A549 (cell line): ENCODE data around the gene LRRC17. TPM values are rescaled to one million over a fixed set of nuclear protein-coding genes. Genes with fewer than 3 reads are reported as not detected.

Source experiments
- ATAC-seq, 2 experiments: fragments of 200-7000 bp in 1 of 2; fragments of >200 bp in 1 of 2; cut with Nextera tagmentation in 1 of 2; cut with Tn5 transposase in 1 of 2; 3 replicates each; pipeline versions ENCODE4 v1.8.0 to v1.9.1; 2018 to 2020; ENCODE audit warnings: mild to moderate bottlenecking in 1 of 2, moderate library complexity in 1 of 2
- CTCF ChIA-PET: fragments of 300-600 bp; sonication (Branson Sonifier 250); formaldehyde crosslinking; extraction: SDS; loops from one replicate; lab custom pipeline; 2021; ENCODE audit warnings: antibody characterized with exemption, inconsistent platforms; lab: Yijun Ruan, JAX
- POLR2A ChIA-PET: fragments of 350-600 bp; formaldehyde crosslinking; extraction: SDS; loops from one replicate; lab custom pipeline; 2021; ENCODE audit warnings: antibody characterized with exemption, inconsistent platforms; lab: Yijun Ruan, JAX
- DNase-seq, 2 experiments: peaks; one replicate each; pipeline versions ENCODE4 v3.0.0 to v3.0.0-alpha.2; 2011 to 2016; ENCODE audit warnings: low read depth in 1 of 2, low spot score in 1 of 2
- FAIRE-seq: peaks from 2 replicates; lab custom pipeline; 2011; peaks lifted over from hg19 to GRCh38; lab: Jason Lieb, UNC
- H3K27ac ChIP-seq, 2 experiments: fragments of >200 bp; sonication (Bioruptor Twin); formaldehyde crosslinking; 3 replicates each; pipeline ENCODE4 v1.5.1; 2016 to 2017
- H3K4me1 ChIP-seq: fragments of >200 bp; sonication (Bioruptor Twin); formaldehyde crosslinking; 3 replicates; pipeline ENCODE4 v1.6.1; 2016
- H3K4me2 ChIP-seq: fragments of >200 bp; sonication (Bioruptor Twin); formaldehyde crosslinking; 3 replicates; pipeline ENCODE4 v1.6.1; 2016
- H3K4me3 ChIP-seq: fragments of >200 bp; sonication (Bioruptor Twin); formaldehyde crosslinking; 3 replicates; pipeline ENCODE4 v1.5.1; 2016
- H3K9me3 ChIP-seq: fragments of >200 bp; sonication (Bioruptor Twin); formaldehyde crosslinking; 3 replicates; pipeline ENCODE4 v1.6.1; 2016
- BCL3 ChIP-seq: fragments of >200 bp; sonication (Bioruptor Twin); formaldehyde crosslinking; IDR thresholded peaks from 3 replicates; pipeline ENCODE4 v1.6.1; 2016
- CBX2 ChIP-seq: fragments of 200-600 bp; sonication (generic); IDR thresholded peaks from 2 replicates; pipeline ENCODE4 v1.6.1; 2016; ENCODE audit warnings: low read depth, mild to moderate bottlenecking, borderline replicate concordance
- CEBPB ChIP-seq, 2 experiments: fragments of >200 bp in 1 of 2; sonication (Bioruptor Twin) in 1 of 2; formaldehyde crosslinking in 1 of 2; IDR thresholded peaks; 2 replicates each; pipeline ENCODE4 v1.6.1; 2012 to 2016
- EHF ChIP-seq: fragments of 250-450 bp; sonication (Bioruptor Pico); IDR thresholded peaks from 2 replicates; pipeline ENCODE4 v1.5.0; 2020; ENCODE audit warnings: mild to moderate bottlenecking
- EP300 ChIP-seq, 2 experiments: fragments of >200 bp; sonication (Bioruptor Twin); formaldehyde crosslinking; IDR thresholded peaks; 2 replicates in 1 of 2; 3 replicates in 1 of 2; pipeline ENCODE4 v1.6.1; 2016 to 2017
- FOSL2 ChIP-seq, 2 experiments: fragments of 450-650 bp in 1 of 2; fragments of >200 bp in 1 of 2; sonication (Bioruptor Twin) in 1 of 2; formaldehyde crosslinking; IDR thresholded peaks; 2 replicates each; pipeline versions ENCODE4 v1.5.0 to v1.6.1; 2016 to 2020; ENCODE audit warnings: mild to moderate bottlenecking in 1 of 2, moderate library complexity in 1 of 2
- GATA3 ChIP-seq: IDR thresholded peaks from 2 replicates; pipeline ENCODE4 v1.6.1; 2012; ENCODE audit warnings: borderline replicate concordance
- HDAC2 ChIP-seq: fragments of 200-600 bp; sonication (generic); IDR thresholded peaks from 2 replicates; pipeline ENCODE4 v1.6.1; 2016
- HES2 ChIP-seq: fragments of >200 bp; sonication (Bioruptor Twin); formaldehyde crosslinking; IDR thresholded peaks from 2 replicates; pipeline ENCODE4 v1.6.1; 2016
- HMGXB4 ChIP-seq: fragments of 250-450 bp; sonication (Bioruptor Pico); IDR thresholded peaks from 2 replicates; pipeline ENCODE4 v1.5.0; 2021; ENCODE audit warnings: mild to moderate bottlenecking, moderate library complexity, borderline replicate concordance
- HOXA7 ChIP-seq: fragments of 250-450 bp; sonication (Bioruptor Pico); IDR thresholded peaks from 2 replicates; pipeline ENCODE4 v1.5.0; 2020; ENCODE audit warnings: mild to moderate bottlenecking, moderate library complexity
- HOXB5 ChIP-seq: fragments of 250-450 bp; sonication (Bioruptor Pico); IDR thresholded peaks from 2 replicates; pipeline ENCODE4 v1.5.0; 2020; ENCODE audit warnings: mild to moderate bottlenecking, moderate library complexity
- JUN ChIP-seq, 2 experiments: fragments of >200 bp; sonication (Bioruptor Twin); formaldehyde crosslinking; IDR thresholded peaks; 2 replicates in 1 of 2; 3 replicates in 1 of 2; pipeline ENCODE4 v1.6.1; 2016 to 2017
- JUNB ChIP-seq: fragments of >200 bp; sonication (Bioruptor Twin); formaldehyde crosslinking; IDR thresholded peaks from 2 replicates; pipeline ENCODE4 v1.6.1; 2016
- MAFK ChIP-seq: fragments of 450-650 bp; IDR thresholded peaks from 2 replicates; pipeline ENCODE4 v1.6.1; 2014; ENCODE audit not compliant: partially characterized antibody
- MAZ ChIP-seq: fragments of 150-350 bp; IDR thresholded peaks from 2 replicates; pipeline ENCODE4 v1.6.1; 2014; ENCODE audit warnings: antibody characterized with exemption, low read depth, low read length, borderline replicate concordance
- NFE2L2 ChIP-seq: fragments of 150-350 bp; conservative IDR thresholded peaks from 2 replicates; pipeline ENCODE4 v1.6.1; 2014; ENCODE audit warnings: low read length
- NR3C1 ChIP-seq: fragments of >200 bp; sonication (Bioruptor Twin); formaldehyde crosslinking; IDR thresholded peaks from 3 replicates; pipeline ENCODE4 v1.6.1; 2017
- PBX3 ChIP-seq: IDR thresholded peaks from 2 replicates; pipeline ENCODE4 v1.6.1; 2012
- RAD21 ChIP-seq, 2 experiments: fragments of >200 bp in 1 of 2; sonication (Bioruptor Twin) in 1 of 2; formaldehyde crosslinking in 1 of 2; IDR thresholded peaks in 1 of 2; conservative IDR thresholded peaks in 1 of 2; 2 replicates in 1 of 2; 3 replicates in 1 of 2; pipeline ENCODE4 v1.6.1; 2012 to 2018; ENCODE audit warnings: inconsistent platforms in 1 of 2
- RARB ChIP-seq: fragments of 250-450 bp; sonication (Bioruptor Pico); IDR thresholded peaks from 2 replicates; pipeline ENCODE4 v1.8.0; 2021; ENCODE audit warnings: mild to moderate bottlenecking, moderate library complexity
- RFX5 ChIP-seq: fragments of 450-650 bp; IDR thresholded peaks from 2 replicates; pipeline ENCODE4 v1.7.1; 2014; ENCODE audit warnings: antibody characterized with exemption, mild to moderate bottlenecking, moderate library complexity
- SMC3 ChIP-seq: fragments of >200 bp; sonication (Bioruptor Twin); formaldehyde crosslinking; IDR thresholded peaks from 3 replicates; pipeline ENCODE4 v1.6.1; 2018; ENCODE audit warnings: inconsistent platforms
- USF2 ChIP-seq: fragments of 450-650 bp; IDR thresholded peaks from 2 replicates; pipeline ENCODE4 v1.6.1; 2014; ENCODE audit warnings: antibody characterized with exemption
- ZFP36 ChIP-seq: fragments of 450-650 bp; IDR thresholded peaks from 2 replicates; pipeline ENCODE4 v1.6.1; 2014; ENCODE audit warnings: borderline replicate concordance; ENCODE audit not compliant: partially characterized antibody
- ZSCAN20 ChIP-seq: fragments of 250-450 bp; sonication (Bioruptor Pico); IDR thresholded peaks from 2 replicates; pipeline ENCODE4 v1.8.0; 2022; ENCODE audit warnings: mild to moderate bottlenecking, moderate library complexity
- WGBS: methylation state at CpG from one replicate; pipeline ENCODE4 v1.1.6; 2017; ENCODE audit errors: missing lambda C conversion rate; 5-methylcytosine and 5-hydroxymethylcytosine counted together
- polyA plus RNA-seq, 4 experiments: library from polyadenylated mRNA; depleted of rRNA in 3 of 4; stranded (reverse); fragments of >200 nt; fragmentation: RNase III in 1 of 4; extraction: RNeasy Plus Mini Kit Qiagen cat#74134 plus additional on column Dnase treatment in 1 of 4; gene quantifications; 2 replicates in 3 of 4; 3 replicates in 1 of 4; pipeline ENCODE4 v1.2.3, GENCODE V29; 2011 to 2017
- TF ChIP-seq, protein P1 (sequence below): IDR thresholded peaks from 2 replicates; pipeline ENCODE4 v1.6.1; 2012
- TF ChIP-seq, protein P2 (sequence below): fragments of >200 bp; sonication (Bioruptor Twin); formaldehyde crosslinking; IDR thresholded peaks from 3 replicates; pipeline ENCODE4 v1.5.1; 2016
- TF ChIP-seq, protein P3 (sequence below): fragments of 150-350 bp; IDR thresholded peaks from 2 replicates; pipeline ENCODE4 v1.6.1; 2014; ENCODE audit warnings: low read depth, mild to moderate bottlenecking, low read length
- TF ChIP-seq, protein P4 (sequence below): fragments of 250-450 bp; sonication (Bioruptor Pico); IDR thresholded peaks from 2 replicates; pipeline ENCODE4 v1.5.0; 2020; ENCODE audit warnings: low read depth, mild to moderate bottlenecking, moderate library complexity

Gene LRRC17
- polyA plus RNA-seq, 2 of the 4 experiments (the other 2 are of a cell fraction) = 0.05 to 0.36 TPM

- WGBS = 30% methylated on average over 3 of the region's 3 CpGs
- ChIA-PET POLR2A (no interaction called here), CTCF (interaction anchor here (1.3 to 1.5 kb wide), 3 partner anchors 10 to 20 kb away, joined by 3 to 4 read pairs (median 3); no protein-coding TSS in a partner anchor)
- H3K27ac ChIP-seq = peak overlapping the region; percentile 88 to 92
- H3K4me3 ChIP-seq = no peak overlapping the region
- H3K4me2 ChIP-seq = peak overlapping the region; percentile 67
- ATAC-seq = peak; percentile 97 to 99
- no peaks in the 10 kb centered on the region for H3K9me3 ChIP-seq
- peak; percentile 46 for FAIRE-seq
- peak; percentile 96 to 97 for DNase-seq
- peaks cover 59% of the 10 kb centered on the region for H3K4me1 ChIP-seq
- TF ChIP-seq NFE2L2 = 0 out of 2 replicates have a peak, but pooled peaks have one; percentile 16
- peak in 1 of 2 experiments; percentile 85; a peak in 2 of 4 replicates for TF ChIP-seq CEBPB (IDR thresholded peaks at IDR 0.05)
- peak; percentile 42; the same call in 1 of the 3 replicates for TF ChIP-seq SMC3
- peak; percentile 99 for TF ChIP-seq FOSL2 (IDR thresholded peaks at IDR 0.05)
- peak; percentile 100 for TF ChIP-seq FOSL2 (CRISPR knock-in tag; IDR thresholded peaks at IDR 0.05)
- TF ChIP-seq JUN (IDR thresholded peaks at IDR 0.05) = peak; percentile 67 to 85; a peak in 3 of 5 replicates
- no peak for TF ChIP-seq RFX5
- TF ChIP-seq, protein P1, sequence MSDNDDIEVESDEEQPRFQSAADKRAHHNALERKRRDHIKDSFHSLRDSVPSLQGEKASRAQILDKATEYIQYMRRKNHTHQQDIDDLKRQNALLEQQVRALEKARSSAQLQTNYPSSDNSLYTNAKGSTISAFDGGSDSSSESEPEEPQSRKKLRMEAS = peak; percentile 92
- TF ChIP-seq HOXB5 (CRISPR knock-in tag) = peak; percentile 65
- TF ChIP-seq, protein P2, sequence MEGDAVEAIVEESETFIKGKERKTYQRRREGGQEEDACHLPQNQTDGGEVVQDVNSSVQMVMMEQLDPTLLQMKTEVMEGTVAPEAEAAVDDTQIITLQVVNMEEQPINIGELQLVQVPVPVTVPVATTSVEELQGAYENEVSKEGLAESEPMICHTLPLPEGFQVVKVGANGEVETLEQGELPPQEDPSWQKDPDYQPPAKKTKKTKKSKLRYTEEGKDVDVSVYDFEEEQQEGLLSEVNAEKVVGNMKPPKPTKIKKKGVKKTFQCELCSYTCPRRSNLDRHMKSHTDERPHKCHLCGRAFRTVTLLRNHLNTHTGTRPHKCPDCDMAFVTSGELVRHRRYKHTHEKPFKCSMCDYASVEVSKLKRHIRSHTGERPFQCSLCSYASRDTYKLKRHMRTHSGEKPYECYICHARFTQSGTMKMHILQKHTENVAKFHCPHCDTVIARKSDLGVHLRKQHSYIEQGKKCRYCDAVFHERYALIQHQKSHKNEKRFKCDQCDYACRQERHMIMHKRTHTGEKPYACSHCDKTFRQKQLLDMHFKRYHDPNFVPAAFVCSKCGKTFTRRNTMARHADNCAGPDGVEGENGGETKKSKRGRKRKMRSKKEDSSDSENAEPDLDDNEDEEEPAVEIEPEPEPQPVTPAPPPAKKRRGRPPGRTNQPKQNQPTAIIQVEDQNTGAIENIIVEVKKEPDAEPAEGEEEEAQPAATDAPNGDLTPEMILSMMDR = no peak
- no peak for TF ChIP-seq RARB (CRISPR knock-in tag)
- no peak for TF ChIP-seq HOXA7 (CRISPR knock-in tag)
- no peak for TF ChIP-seq HMGXB4 (CRISPR knock-in tag)
- TF ChIP-seq GATA3 = peak; percentile 94; the same call in 1 of the 2 replicates
- TF ChIP-seq HES2 = no peak
- no peak for TF ChIP-seq HDAC2
- TF ChIP-seq JUNB = peak; percentile 98
- no peak for TF ChIP-seq USF2
- TF ChIP-seq BCL3 = peak; percentile 57; the same call in 1 of the 3 replicates
- TF ChIP-seq EHF (CRISPR knock-in tag) = peak; percentile 71; the same call in 1 of the 2 replicates
- no peak for TF ChIP-seq ZSCAN20 (CRISPR knock-in tag)
- no peak for TF ChIP-seq CBX2
- no peak for TF ChIP-seq ZFP36
- TF ChIP-seq PBX3 = peak; percentile 78; the same call in 1 of the 2 replicates
- TF ChIP-seq NR3C1 = no peak
- peak; percentile 73 to 77; a peak in 3 of 5 replicates for TF ChIP-seq EP300 (IDR thresholded peaks at IDR 0.05)
- TF ChIP-seq, protein P3, sequence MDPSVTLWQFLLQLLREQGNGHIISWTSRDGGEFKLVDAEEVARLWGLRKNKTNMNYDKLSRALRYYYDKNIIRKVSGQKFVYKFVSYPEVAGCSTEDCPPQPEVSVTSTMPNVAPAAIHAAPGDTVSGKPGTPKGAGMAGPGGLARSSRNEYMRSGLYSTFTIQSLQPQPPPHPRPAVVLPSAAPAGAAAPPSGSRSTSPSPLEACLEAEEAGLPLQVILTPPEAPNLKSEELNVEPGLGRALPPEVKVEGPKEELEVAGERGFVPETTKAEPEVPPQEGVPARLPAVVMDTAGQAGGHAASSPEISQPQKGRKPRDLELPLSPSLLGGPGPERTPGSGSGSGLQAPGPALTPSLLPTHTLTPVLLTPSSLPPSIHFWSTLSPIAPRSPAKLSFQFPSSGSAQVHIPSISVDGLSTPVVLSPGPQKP = no peak
- no peak for TF ChIP-seq MAZ
- peak; percentile 52 to 57 for TF ChIP-seq RAD21 (conservative IDR thresholded peaks at IDR 0.05 in 1 of 2, IDR thresholded peaks at IDR 0.05 in 1 of 2)
- TF ChIP-seq, protein P4, sequence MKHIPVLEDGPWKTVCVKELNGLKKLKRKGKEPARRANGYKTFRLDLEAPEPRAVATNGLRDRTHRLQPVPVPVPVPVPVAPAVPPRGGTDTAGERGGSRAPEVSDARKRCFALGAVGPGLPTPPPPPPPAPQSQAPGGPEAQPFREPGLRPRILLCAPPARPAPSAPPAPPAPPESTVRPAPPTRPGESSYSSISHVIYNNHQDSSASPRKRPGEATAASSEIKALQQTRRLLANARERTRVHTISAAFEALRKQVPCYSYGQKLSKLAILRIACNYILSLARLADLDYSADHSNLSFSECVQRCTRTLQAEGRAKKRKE (CRISPR knock-in tag) = peak; percentile 60; the same call in 1 of the 2 replicates
- peak; percentile 66 for TF ChIP-seq MAFK
These were observed 37.0 kb upstream of the LRRC17 start for GRCh38 chr7:102875700-102876295.
